HCT116 (cell line): ENCODE measurements around the gene EIPR1.

Source experiments
- CTCF ChIP-seq, 3 experiments: fragments of 200-600 bp in 1 of 3; sonication (generic) in 1 of 3; IDR thresholded peaks in 2 of 3; conservative IDR thresholded peaks in 1 of 3; 2 replicates each; pipeline ENCODE4 v1.5.1; 2012 to 2017; ENCODE audit warnings: low read depth in 2 of 3, low read length in 2 of 3, antibody characterized with exemption in 1 of 3, borderline replicate concordance in 1 of 3, control low read depth in 1 of 3, mild to moderate bottlenecking in 1 of 3, mixed read lengths in 1 of 3, mixed run types in 1 of 3, moderate library complexity in 1 of 3; ENCODE audit not compliant: insufficient read depth in 1 of 3
- EZH2phosphoT487 ChIP-seq: fragments of 200-600 bp; IDR thresholded peaks from 2 replicates; pipeline ENCODE4 v1.6.1; 2018; ENCODE audit warnings: antibody characterized with exemption, borderline replicate concordance
- JUND ChIP-seq: IDR thresholded peaks from 2 replicates; pipeline ENCODE4 v1.6.1; 2012
- MAX ChIP-seq: IDR thresholded peaks from 2 replicates; pipeline ENCODE4 v1.6.1; 2012
- POLR2A ChIP-seq: IDR thresholded peaks from 2 replicates; pipeline ENCODE4 v1.7.0; 2011; ENCODE audit warnings: borderline replicate concordance; ENCODE audit not compliant: insufficient read depth, insufficient read length; ENCODE audit errors: extremely low read depth

GRCh38 chr2:3413697-3414096 lies 36.1 kb upstream of the EIPR1 start:
- TF ChIP-seq CTCF (IDR thresholded peaks at IDR 0.05 in 2 of 3, conservative IDR thresholded peaks at IDR 0.05 in 1 of 3; ENCODE audit: borderline replicate concordance in 1 of 3, insufficient read depth in 1 of 3, low read depth in 2 of 3, low read length in 2 of 3), result no peak
- TF ChIP-seq EZH2phosphoT487, result no peak
- no peak for TF ChIP-seq POLR2A
- no peak for TF ChIP-seq JUND
- no peak for TF ChIP-seq MAX
